Measurements from ENCODE around the gene SMURF1. TPM values are rescaled to one million over a fixed set of nuclear protein-coding genes. Genes with fewer than 3 reads are reported as not detected.

SMURF1 gene
- total and polyA plus RNA-seq, 10 donors, result 2.5 to 29.0 (median 21.0) TPM

GRCh38 chr7:99034932-99035722 is 108.8 kb downstream of the SMURF1 start:
- no peak for TF ChIP-seq POLR2A (IDR thresholded peaks at IDR 0.05)
- TF ChIP-seq POLR2AphosphoS5 (IDR thresholded peaks at IDR 0.05), result peak in 1 of 3 donors; percentile 59
- no peak overlapping the region for H3K4me3 ChIP-seq
- DNase-seq, result no peak
- no peak overlapping the region for H3K27ac ChIP-seq
- H3K36me3 ChIP-seq, result peaks cover 7 to 100% (median 98%) of the 10 kb centered on the region in 6 donors
- H3K27me3 ChIP-seq (replicated peaks in 1 of 7), result no peaks in the 10 kb centered on the region
- no peaks in the 10 kb centered on the region for H3K9me3 ChIP-seq
- intact Hi-C loops (cut with DNase I; ENCODE audit: low total_unique reads), result no loop called here
- H3K4me1 ChIP-seq, result peaks cover 0 to 2% (median under 1%) of the 10 kb centered on the region in 6 donors
- WGBS, 5 donors, result 94 to 96% (median 94%) methylated on average over 28 to 30 of the region's 30 CpGs

- Histone ChIP-seq H3K27me3 (replicated peaks in 1 of 7) (no peaks in the 10 kb centered on the region), H3K36me3 (peaks cover 7 to 100% (median 99%) of the 10 kb centered on the region in 6 donors), H3K27ac (peak overlapping the region in 1 of 8 donors; percentile 42), H3K9me3 (no peaks in the 10 kb centered on the region), H3K4me1 (peaks cover 0 to 6% (median 0%) of the 10 kb centered on the region in 6 donors), H3K4me3 (no peak overlapping the region)
- TF ChIP-seq POLR2A (IDR thresholded peaks at IDR 0.05), result no peak
- peak in 1 of 3 donors; percentile 51 for TF ChIP-seq POLR2AphosphoS5 (IDR thresholded peaks at IDR 0.05)
- 71 to 95% (median 88%) methylated on average over 4 of the region's 4 CpGs for WGBS, 5 donors
- intact Hi-C loops (cut with DNase I; ENCODE audit: low total_unique reads), result no loop called here
- no peak for DNase-seq
Measured at GRCh38 chr7:99033765-99034164, 110.1 kb downstream of the SMURF1 start.

- Histone ChIP-seq H3K27ac (peak overlapping the region in 1 of 8 donors; percentile 42), H3K27me3 (replicated peaks in 1 of 7) (no peaks in the 10 kb centered on the region), H3K9me3 (no peaks in the 10 kb centered on the region), H3K36me3 (peaks cover 7 to 100% (median 99%) of the 10 kb centered on the region in 6 donors), H3K4me1 (peaks cover 0 to 6% (median 0%) of the 10 kb centered on the region in 6 donors), H3K4me3 (no peak overlapping the region)
- intact Hi-C loops (cut with DNase I; ENCODE audit: low total_unique reads), result no loop called here
- no peak for DNase-seq
- 90 to 96% (median 90%) methylated on average over 12 to 15 of the region's 15 CpGs for WGBS, 5 donors
- TF ChIP-seq POLR2AphosphoS5 (IDR thresholded peaks at IDR 0.05) (peak in 1 of 3 donors; percentile 52), POLR2A (IDR thresholded peaks at IDR 0.05) (no peak)
Measured at GRCh38 chr7:99032928-99033327, 111.0 kb downstream of the SMURF1 start.

- peak in 1 of 3 donors; percentile 13 for TF ChIP-seq POLR2AphosphoS5 (IDR thresholded peaks at IDR 0.05)
- TF ChIP-seq CTCF (IDR thresholded peaks at IDR 0.05 in 8 of 11, conservative IDR thresholded peaks at IDR 0.05 in 3 of 11), result no peak
- Histone ChIP-seq H3K27me3 (replicated peaks in 1 of 7) (no peaks in the 10 kb centered on the region), H3K36me3 (peaks cover 7 to 100% (median 86%) of the 10 kb centered on the region in 6 donors), H3K4me1 (peaks cover 0 to 6% (median 0%) of the 10 kb centered on the region in 6 donors), H3K27ac (peak overlapping the region in 3 of 8 donors; percentile 43 to 51 (median 50)), H3K9me3 (no peaks in the 10 kb centered on the region), H3K4me3 (no peak overlapping the region)
- intact Hi-C loops (cut with DNase I; ENCODE audit: low total_unique reads), result no loop called here
- 95 to 97% (median 97%) methylated on average over 7 of the region's 7 CpGs for WGBS, 5 donors
- no peak for DNase-seq
Measured at GRCh38 chr7:99031496-99031895, 112.4 kb downstream of the SMURF1 start.

GRCh38 chr7:99030951-99031350 is 113.0 kb downstream of the SMURF1 start:
- H3K9me3 ChIP-seq, result no peaks in the 10 kb centered on the region
- peaks cover 7 to 96% (median 81%) of the 10 kb centered on the region in 6 donors for H3K36me3 ChIP-seq
- H3K4me3 ChIP-seq, result no peak overlapping the region
- TF ChIP-seq POLR2A (IDR thresholded peaks at IDR 0.05) (no peak), POLR2AphosphoS5 (IDR thresholded peaks at IDR 0.05) (peak in 1 of 3 donors; percentile 11)
- WGBS, 5 donors, result 80 to 89% (median 86%) methylated on average over 5 of the region's 5 CpGs
- H3K4me1 ChIP-seq, result peaks cover 0 to 6% (median 0%) of the 10 kb centered on the region in 6 donors
- no peak for DNase-seq
- no peaks in the 10 kb centered on the region for H3K27me3 ChIP-seq (replicated peaks in 1 of 7)
- intact Hi-C loops (cut with DNase I; ENCODE audit: low total_unique reads), result no loop called here
- peak overlapping the region in 5 of 8 donors; percentile 43 to 63 (median 54) for H3K27ac ChIP-seq

- no peaks in the 10 kb centered on the region for H3K9me3 ChIP-seq
- H3K27me3 ChIP-seq (replicated peaks in 1 of 7), result no peaks in the 10 kb centered on the region
- peaks cover 0 to 6% (median 0%) of the 10 kb centered on the region in 6 donors for H3K4me1 ChIP-seq
- TF ChIP-seq POLR2AphosphoS5 (IDR thresholded peaks at IDR 0.05) (no peak), CTCF (IDR thresholded peaks at IDR 0.05 in 8 of 11, conservative IDR thresholded peaks at IDR 0.05 in 3 of 11) (no peak), POLR2A (IDR thresholded peaks at IDR 0.05) (no peak)
- H3K27ac ChIP-seq, result peak overlapping the region in 5 of 8 donors; percentile 43 to 63 (median 54)
- peaks cover 7 to 91% (median 76%) of the 10 kb centered on the region in 6 donors for H3K36me3 ChIP-seq
- no peak for DNase-seq
- no peak overlapping the region for H3K4me3 ChIP-seq
- intact Hi-C loops (cut with DNase I; ENCODE audit: low total_unique reads), result no loop called here
- 93 to 98% (median 95%) methylated on average over 6 of the region's 6 CpGs for WGBS, 5 donors
Measured at GRCh38 chr7:99030457-99030856, 113.5 kb downstream of the SMURF1 start.
